ENCODE data around the gene ZMYND8.
"Not testable (repeated sequence)": the region's sequence is repeated elsewhere in the genome, so short reads cannot be mapped to it uniquely, and the experiment has no call there.

The ZMYND8 gene

GRCh38 chr20:47356526-47357295 is at the start of gene ZMYND8:
TSS of gene ZMYND8 (minus strand) at chr20:47356699. CDS start at chr20:47356670, 29 bp downstream.
- DNase-seq (ENCODE audit: low read depth in 2 of 2): peak; percentile 82 to 97

DNA sequence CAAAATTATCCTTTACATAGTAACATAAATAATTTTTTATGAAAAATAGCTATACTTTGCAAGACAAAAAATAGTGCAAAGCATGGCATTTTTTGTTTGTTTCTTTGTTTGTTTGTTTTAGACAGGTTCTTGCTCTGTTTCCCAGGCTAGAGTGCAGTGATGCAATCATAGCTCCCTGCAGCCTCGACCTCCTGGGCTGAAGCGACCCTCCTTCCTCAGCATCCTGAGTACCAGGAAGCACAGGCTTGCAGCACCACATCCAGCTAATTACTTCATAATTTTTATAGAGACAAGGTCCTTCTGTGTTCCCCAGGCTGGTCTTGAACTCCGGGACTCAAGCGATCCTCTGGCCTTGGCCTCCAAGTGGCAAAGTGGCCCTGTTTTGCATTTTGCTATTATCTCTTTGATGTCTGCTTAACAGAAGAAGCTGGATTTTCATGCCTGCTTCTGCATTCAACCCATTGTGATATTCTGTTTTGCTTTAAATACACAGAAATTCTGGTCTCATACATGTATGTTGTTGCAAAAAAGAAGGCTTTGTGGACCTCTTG is 49.4 kb upstream of the ZMYND8 start:
- no peak for DNase-seq (ENCODE audit: low read depth in 2 of 2)

DNA sequence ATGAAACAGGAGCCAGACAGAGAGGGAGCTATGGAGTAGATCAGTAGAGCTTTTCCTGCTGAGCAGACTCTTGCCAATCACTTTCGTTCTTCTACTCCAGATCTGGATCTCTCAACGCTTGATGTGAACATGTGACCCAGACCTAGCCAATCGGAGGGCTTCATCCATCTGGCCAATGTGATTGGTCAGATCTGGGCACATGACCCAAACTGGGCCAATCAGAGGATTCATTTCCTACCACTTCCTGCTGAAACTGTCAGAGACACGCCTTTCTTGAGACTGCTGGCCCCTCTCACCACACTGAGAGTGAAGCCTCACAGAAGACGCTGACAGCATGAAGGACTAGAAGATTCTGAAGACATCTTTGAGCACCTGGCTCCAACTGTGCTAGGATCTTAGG is 44.2 kb upstream of the ZMYND8 start:
- DNase-seq (ENCODE audit: low read depth in 2 of 2): no peak

- no peak for DNase-seq (ENCODE audit: low read depth in 2 of 2)
Measured at GRCh38 chr20:47397652-47398301, 41.3 kb upstream of the ZMYND8 start.

DNA sequence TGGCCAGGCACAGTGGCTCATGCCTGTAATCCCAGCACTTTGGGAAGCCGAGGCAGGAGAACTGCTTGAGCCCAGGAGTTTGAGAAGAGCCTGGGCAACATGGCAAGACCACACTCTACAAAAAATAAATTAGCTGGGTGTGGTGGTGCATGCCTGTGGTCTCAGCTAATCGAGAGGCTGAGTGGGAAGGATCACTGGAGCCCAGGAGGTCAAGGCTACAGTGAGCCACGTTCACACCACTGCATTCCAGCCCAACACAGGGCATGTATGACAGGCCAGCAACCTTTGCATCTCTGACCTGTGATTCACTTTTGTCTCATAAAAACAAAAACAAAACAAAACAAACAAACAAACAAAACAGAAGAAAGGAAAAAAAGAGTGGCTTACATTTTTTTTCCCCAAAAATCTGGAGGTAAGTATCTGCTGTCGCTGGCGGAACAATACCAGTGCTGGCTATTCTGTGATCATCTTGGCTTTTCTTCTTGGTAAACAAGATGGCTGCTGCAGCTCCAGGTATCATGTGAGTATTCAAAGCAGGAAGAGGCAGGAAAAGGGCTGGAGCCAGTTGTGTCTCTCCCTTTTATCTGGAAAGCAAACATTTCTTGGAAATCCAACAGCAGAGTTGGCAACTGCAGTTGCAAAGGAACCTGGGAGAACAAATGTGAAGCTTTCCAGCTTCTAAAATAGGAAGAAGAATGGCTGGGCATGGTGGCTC is 40.4 kb upstream of the ZMYND8 start:
- DNase-seq (ENCODE audit: low read depth in 2 of 2): no peak

DNA sequence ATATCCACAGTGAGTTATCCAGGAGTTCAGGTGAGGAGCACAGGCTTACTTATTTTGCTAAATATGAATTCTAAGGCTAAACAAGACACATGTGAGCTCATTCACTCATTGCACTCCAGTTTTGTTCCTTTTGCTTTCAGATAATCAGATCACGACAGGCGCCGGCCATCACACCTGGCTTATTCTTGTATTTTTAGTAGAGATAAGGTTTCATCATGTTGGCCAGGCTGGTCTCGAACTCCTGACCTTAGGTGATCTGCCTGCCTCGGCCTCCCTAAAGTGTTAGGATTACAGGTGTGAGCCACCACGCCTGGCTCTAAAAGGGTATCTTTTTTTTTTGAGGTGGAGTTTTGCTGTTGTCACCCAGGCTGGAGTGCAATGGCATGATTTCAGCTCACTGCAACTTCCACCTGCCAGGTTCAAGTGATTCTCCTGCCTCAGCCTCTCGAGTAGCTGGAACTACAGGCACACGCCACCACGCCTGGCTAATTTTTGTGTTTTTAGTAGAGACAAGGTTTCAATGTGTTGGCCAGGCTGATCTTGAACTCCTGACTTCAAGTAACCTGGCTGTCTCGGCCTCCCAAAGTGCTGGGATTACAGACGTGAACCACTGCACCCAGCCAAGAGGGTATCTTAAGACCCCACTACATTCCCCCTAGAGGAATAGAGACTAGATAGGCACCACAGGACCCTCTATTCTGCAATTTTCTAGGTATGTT is 37.5 kb upstream of the ZMYND8 start:
- DNase-seq (ENCODE audit: low read depth in 2 of 2): not testable (repeated sequence)

DNA sequence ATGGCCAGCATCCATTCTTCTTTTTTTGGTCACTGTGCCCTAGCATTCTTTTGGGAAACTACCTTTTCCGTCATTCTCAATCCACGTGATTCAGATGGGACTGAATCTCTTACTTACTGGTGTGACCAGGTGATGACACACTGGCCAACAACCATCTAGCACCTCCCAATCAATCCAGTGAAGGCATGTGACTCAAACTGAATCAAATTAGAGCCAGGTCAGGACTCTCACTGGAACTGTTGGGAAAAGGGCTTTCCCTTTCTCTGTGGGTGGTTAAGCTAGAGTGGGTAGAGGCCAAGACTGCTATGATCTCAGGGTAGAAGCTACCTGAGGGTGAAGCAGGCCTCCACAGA is 36.2 kb upstream of the ZMYND8 start:
- DNase-seq (ENCODE audit: low read depth in 2 of 2): no peak

DNA sequence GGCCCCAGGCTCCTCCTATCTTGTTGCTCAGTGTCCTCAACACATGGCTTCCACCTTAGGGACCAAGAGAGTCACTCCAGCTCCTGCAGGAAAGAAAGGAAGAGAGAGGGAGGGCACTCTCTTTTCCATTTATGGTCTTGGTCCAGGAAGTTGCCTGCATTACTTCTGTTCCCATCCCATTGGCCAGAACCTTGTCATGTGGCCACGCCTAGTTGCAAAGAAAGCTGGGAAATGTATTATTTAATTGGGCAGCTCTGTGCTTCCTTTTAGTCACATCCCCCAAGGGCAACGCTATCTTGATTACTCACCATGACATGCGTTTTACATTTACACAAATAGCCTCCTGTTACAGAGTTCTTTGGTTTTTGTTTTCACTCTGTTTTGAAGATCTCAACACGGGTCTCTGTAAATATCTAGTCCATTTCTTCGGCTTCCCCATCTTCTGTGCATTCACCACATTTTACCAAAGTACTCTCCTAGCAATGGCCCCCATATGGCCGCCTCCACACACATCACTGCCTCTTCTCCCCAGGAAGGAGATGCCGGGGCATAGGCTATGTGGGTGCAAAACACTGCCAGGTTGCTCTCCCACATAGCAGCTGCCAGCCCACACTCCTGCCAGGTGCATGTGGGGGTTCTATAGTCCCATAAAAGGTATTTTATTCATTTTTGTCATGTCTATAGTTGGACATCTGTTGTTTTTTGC is 35.7 kb upstream of the ZMYND8 start:
- no peak for DNase-seq (ENCODE audit: low read depth in 2 of 2)

GRCh38 chr20:47391276-47392010 is 34.9 kb upstream of the ZMYND8 start:
- DNase-seq (ENCODE audit: low read depth in 2 of 2): no peak

DNA sequence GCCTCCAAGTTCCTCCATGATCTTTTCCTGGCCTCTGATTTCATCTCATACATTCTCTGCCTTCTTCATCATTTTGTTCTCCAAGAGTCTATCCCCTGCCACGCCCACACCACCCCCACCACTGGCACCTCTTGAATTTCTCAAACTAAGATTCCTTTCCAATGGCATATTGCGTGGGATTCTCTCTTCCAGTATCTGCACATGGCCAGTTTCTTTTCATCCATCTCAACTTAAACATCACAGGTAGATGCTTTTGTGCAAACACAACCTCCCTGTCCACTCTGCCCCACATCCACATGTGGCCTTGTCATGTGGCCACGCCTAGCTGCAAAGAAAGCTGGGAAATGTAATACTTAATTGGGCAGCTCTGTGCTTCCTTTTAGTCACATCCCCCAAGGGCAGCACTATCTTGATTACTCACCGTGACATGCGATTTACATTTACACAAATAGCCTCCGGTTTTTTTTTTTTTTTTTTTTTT is 33.4 kb upstream of the ZMYND8 start:
- DNase-seq (ENCODE audit: low read depth in 2 of 2): no peak

GRCh38 chr20:47385968-47386367 is 29.5 kb upstream of the ZMYND8 start:
- DNase-seq (ENCODE audit: low read depth in 2 of 2): not testable (repeated sequence)

GRCh38 chr20:47382746-47383415 is 26.4 kb upstream of the ZMYND8 start:
- no peak for DNase-seq (ENCODE audit: low read depth in 2 of 2)

DNA sequence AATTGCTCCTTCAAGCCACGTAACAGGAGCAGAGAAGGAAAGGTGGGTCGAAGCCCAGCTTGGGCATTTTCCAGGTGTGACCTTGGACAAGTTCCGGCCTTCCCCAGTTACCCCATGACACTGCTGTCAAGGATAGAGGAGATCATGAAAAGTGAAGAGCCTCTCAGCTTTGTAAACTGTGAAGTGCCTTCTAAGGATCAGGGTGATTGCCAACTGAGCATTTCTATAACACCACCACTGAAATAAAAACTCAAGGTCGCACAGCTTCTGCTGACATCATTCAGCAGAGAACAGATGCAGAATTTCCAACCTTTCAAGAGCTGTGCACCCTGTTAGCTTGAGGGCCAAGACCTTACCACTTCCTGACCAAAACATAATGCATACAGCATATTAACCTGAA is 24.0 kb upstream of the ZMYND8 start:
- no peak for DNase-seq (ENCODE audit: low read depth in 2 of 2)

DNA sequence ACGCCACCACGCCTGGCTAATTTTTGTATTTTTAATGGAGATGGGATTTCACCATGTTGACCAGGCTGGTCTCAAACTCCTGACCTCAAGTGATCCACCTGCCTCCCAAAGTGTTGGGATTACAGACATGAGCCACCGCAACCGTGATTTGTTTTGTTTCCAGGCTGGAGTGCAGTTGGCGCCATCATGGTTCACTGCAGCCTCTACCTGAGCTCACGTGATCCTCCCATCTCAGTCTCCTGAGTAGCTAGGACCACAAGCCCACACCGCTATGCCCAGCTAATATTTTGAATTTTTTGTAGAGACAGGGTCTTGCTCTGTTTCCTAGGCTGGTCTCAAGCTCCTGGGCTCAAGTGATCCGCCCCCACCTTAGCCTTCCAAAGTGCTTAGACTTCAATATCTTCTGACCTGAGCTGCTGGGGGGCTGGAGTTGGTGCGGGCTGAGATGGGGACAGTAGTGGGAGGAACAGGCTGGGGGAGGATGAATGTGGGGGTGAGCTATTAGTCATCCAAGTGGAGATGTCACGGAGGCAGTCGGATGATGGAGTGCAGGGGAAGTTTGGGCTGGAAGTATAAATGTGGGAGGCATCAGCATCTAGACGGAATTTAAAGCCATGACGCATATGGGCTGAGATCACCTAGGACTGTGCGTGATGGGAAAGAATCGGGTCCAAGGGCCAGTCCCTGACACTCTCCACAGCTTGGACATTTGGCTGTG is 23.1 kb upstream of the ZMYND8 start:
- no peak for DNase-seq (ENCODE audit: low read depth in 2 of 2)

GRCh38 chr20:47377122-47377722 is 20.7 kb upstream of the ZMYND8 start:
- DNase-seq (ENCODE audit: low read depth in 2 of 2): no peak

- not testable (repeated sequence) for DNase-seq (ENCODE audit: low read depth in 2 of 2)
Measured at GRCh38 chr20:47376096-47376643, 19.7 kb upstream of the ZMYND8 start.

- not testable (repeated sequence) for DNase-seq (ENCODE audit: low read depth in 2 of 2)
Measured at GRCh38 chr20:47374121-47374520, 17.6 kb upstream of the ZMYND8 start.

DNA sequence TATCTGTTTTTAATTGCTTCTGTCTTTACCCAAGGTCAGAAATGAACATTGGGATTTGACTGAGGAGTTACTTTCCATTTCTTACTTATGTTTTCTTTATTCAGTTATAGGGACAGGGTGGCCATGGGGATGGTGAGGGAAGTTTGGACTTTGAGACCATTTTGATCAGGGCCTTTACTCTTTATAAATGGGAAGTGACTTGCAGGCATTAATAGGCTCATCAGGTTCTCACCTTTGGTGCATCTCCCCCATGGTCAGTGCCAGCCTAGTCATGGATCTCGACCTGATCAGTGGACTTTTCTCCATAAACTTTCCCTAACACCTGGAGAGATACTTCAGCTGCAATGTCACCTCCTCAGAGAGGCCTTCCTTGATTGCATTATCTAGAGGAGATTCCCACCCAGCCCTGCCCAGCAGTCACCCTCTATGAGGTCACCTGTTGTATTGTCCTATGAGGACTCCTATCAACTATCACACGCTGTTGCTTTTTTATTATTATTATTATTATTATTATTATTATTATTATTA is 16.8 kb upstream of the ZMYND8 start:
- no peak for DNase-seq (ENCODE audit: low read depth in 2 of 2)
